Suprapubic skin (tissue), 4 donors: Measurements from ENCODE around the gene TOLLIP.

ENCODE experiments used
- POLR2A ChIP-seq, 2 donors: fragments of 450-650 bp; IDR thresholded peaks; one replicate each; pipeline ENCODE4 v1.6.1; 2017; ENCODE audit warnings: antibody characterized with exemption in 2 of 2, mild to moderate bottlenecking in 2 of 2, moderate library complexity in 2 of 2
- POLR2AphosphoS5 ChIP-seq, 3 donors: sonication (generic); formaldehyde crosslinking; IDR thresholded peaks; one replicate each; pipeline ENCODE4 v1.6.1; 2017; ENCODE audit warnings: antibody characterized with exemption in 3 of 3

GRCh38 chr11:1259561-1259960, 49.9 kb downstream of the TOLLIP start:
- TF ChIP-seq POLR2AphosphoS5 (IDR thresholded peaks at IDR 0.05) = no peak
- no peak for TF ChIP-seq POLR2A (IDR thresholded peaks at IDR 0.05)
